Measurements from ENCODE around the gene TRIM25. TPM values are rescaled to one million over a fixed set of nuclear protein-coding genes. Genes with fewer than 3 reads are reported as not detected.

Gene TRIM25
- total and polyA plus RNA-seq, 9 donors: 12.5 to 71.7 (median 45.9) TPM

DNA sequence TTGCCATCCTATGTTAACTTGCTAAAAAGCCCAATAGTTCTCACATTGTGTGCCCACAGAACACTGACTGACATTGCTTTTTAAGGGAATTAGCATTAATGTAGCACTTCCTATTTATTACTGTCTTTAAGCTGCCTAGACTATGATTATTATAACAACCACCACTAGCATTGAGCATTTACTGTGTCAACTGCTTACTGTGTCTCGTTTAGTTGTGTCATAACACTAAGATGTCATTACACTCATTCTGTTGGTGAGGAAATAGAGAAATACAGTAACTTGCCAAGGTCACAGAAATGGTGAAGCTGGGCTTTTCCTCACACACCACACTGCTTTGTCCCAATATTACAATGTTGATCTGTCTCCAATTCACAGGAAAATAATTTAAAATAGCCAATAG lies 30.2 kb downstream of the TRIM25 start:
- no peaks in the 10 kb centered on the region for H3K9me3 ChIP-seq
- WGBS, 3 donors: 24 to 50% (median 37%) methylated on average over 1 of the region's 1 CpG
- no peaks in the 10 kb centered on the region for H3K27me3 ChIP-seq
- H3K4me3 ChIP-seq: no peak overlapping the region
- H3K4me1 ChIP-seq (ENCODE audit: insufficient read depth): no peaks in the 10 kb centered on the region
- no peak overlapping the region for H3K27ac ChIP-seq
- H3K36me3 ChIP-seq: no peaks in the 10 kb centered on the region
- TF ChIP-seq EP300 (IDR thresholded peaks at IDR 0.05) (no peak), POLR2A (IDR thresholded peaks at IDR 0.05) (no peak)
- TF ChIP-seq, protein P1, sequence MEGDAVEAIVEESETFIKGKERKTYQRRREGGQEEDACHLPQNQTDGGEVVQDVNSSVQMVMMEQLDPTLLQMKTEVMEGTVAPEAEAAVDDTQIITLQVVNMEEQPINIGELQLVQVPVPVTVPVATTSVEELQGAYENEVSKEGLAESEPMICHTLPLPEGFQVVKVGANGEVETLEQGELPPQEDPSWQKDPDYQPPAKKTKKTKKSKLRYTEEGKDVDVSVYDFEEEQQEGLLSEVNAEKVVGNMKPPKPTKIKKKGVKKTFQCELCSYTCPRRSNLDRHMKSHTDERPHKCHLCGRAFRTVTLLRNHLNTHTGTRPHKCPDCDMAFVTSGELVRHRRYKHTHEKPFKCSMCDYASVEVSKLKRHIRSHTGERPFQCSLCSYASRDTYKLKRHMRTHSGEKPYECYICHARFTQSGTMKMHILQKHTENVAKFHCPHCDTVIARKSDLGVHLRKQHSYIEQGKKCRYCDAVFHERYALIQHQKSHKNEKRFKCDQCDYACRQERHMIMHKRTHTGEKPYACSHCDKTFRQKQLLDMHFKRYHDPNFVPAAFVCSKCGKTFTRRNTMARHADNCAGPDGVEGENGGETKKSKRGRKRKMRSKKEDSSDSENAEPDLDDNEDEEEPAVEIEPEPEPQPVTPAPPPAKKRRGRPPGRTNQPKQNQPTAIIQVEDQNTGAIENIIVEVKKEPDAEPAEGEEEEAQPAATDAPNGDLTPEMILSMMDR (IDR thresholded peaks at IDR 0.05): no peak
- no peak for DNase-seq
- intact Hi-C loops (cut with DNase I): no loop called here

DNA sequence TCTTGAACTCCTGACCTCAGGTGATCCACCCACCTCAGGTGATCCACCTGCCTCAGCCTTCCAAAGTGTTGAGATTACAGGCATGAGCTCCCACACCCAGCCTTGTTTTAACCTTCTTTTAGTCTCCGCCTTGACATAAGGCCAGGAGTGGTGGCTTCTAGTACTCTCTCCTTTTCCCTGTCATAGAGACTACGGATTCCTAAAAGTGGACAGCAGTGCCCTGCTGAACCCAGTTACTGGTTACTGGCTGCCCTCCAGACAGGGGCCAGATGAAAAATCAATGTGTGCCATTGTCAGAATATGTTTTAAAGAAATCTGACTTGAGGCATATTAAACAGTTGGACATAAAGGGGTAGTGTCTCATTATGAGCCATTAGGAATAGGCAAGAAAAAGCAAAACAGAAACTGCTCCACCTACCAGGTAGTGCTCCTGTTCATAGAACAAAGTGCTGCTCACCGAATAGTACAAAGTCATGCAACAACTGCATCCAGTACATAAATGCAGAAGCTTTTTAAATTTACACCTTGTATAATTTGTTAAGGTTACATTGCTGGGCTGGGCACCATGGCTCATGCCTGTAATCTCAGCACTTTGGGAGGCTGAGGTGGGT lies 32.1 kb downstream of the TRIM25 start:
- DNase-seq: no peak
- H3K27ac ChIP-seq: no peak overlapping the region
- H3K4me3 ChIP-seq: no peak overlapping the region
- TF ChIP-seq EP300 (IDR thresholded peaks at IDR 0.05): no peak
- TF ChIP-seq, protein P1 (IDR thresholded peaks at IDR 0.05): no peak
- H3K27me3 ChIP-seq: no peaks in the 10 kb centered on the region
- H3K9me3 ChIP-seq: no peaks in the 10 kb centered on the region
- WGBS, 3 donors: 94 to 96% (median 95%) methylated on average over 3 of the region's 3 CpGs
- H3K36me3 ChIP-seq: no peaks in the 10 kb centered on the region
- intact Hi-C loops (cut with DNase I): no loop called here
- no peaks in the 10 kb centered on the region for H3K4me1 ChIP-seq (ENCODE audit: insufficient read depth)

DNA sequence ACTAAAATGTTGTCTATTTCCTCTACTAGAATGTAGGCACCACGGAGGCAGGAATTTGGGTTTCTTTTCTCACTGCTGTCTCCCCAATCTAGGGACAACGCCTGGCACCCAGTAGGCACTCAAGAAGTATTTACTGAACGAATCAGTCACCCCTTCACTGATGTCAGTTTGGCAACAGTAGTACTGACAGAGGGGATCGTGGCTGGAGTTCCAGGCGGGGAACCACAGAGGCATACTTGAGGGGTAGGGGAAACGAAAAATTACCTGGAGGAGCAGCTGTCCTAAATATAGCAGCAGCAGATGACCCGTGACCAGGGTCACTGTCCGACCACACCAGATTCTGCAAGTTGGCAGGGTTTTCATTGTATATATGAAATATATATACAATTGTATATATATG lies 33.3 kb downstream of the TRIM25 start:
- TF ChIP-seq, protein P1 (IDR thresholded peaks at IDR 0.05): no peak
- TF ChIP-seq POLR2A (IDR thresholded peaks at IDR 0.05) (no peak), EP300 (IDR thresholded peaks at IDR 0.05) (no peak)
- H3K4me1 ChIP-seq (ENCODE audit: insufficient read depth): no peaks in the 10 kb centered on the region
- 80 to 86% (median 82%) methylated on average over 8 of the region's 8 CpGs for WGBS, 3 donors
- no peak overlapping the region for H3K4me3 ChIP-seq
- H3K36me3 ChIP-seq: no peaks in the 10 kb centered on the region
- H3K27ac ChIP-seq: no peak overlapping the region
- H3K9me3 ChIP-seq: no peaks in the 10 kb centered on the region
- DNase-seq: no peak
- intact Hi-C loops (cut with DNase I): no loop called here
- no peaks in the 10 kb centered on the region for H3K27me3 ChIP-seq

DNA sequence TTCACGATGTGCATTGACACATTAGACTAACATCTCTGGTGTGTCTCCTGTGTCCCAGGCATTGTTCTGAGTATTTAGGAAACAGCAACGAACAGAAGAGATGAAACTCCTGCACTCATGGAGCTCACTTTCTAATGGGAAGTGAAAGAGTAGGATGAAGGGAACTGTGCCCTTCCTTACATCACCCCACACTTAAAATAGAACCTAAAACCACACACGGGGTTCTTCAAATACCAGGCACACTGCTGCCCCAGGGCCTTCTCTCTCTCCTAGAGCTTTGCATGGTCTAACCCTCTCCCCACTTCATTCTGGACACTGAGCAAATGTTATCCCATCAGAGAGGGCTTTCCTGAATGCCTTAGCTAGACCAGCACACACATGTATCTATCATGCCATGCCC lies 33.7 kb downstream of the TRIM25 start:
- intact Hi-C loops (cut with DNase I): no loop called here
- 63 to 73% (median 71%) methylated on average over 3 of the region's 3 CpGs for WGBS, 3 donors

More for the DNA sequence above, 33.7 kb downstream of the TRIM25 start:
- DNase-seq: no peak
- H3K27ac ChIP-seq: no peak overlapping the region
- no peaks in the 10 kb centered on the region for H3K4me1 ChIP-seq (ENCODE audit: insufficient read depth)
- no peaks in the 10 kb centered on the region for H3K27me3 ChIP-seq
- H3K9me3 ChIP-seq: no peaks in the 10 kb centered on the region
- no peak overlapping the region for H3K4me3 ChIP-seq
- TF ChIP-seq, protein P1 (IDR thresholded peaks at IDR 0.05): no peak
- TF ChIP-seq EP300 (IDR thresholded peaks at IDR 0.05): no peak
- TF ChIP-seq POLR2A (IDR thresholded peaks at IDR 0.05): no peak
- H3K36me3 ChIP-seq: no peaks in the 10 kb centered on the region

Data from ovary (tissue), 9 donors.